Loucy (cell line): ENCODE measurements around the gene PALB2.

Experiments used
- H2AFZ ChIP-seq: fragments of 200-600 bp; sonication (generic); 2 replicates; pipeline ENCODE4 v1.6.0; 2016; ENCODE audit warnings: antibody characterized with exemption, mild to moderate bottlenecking, low read length, moderate library complexity
- H3F3A ChIP-seq: fragments of 200-600 bp; 2 replicates; pipeline ENCODE4 v1.6.0; 2016; ENCODE audit warnings: antibody characterized with exemption, low read depth, mild to moderate bottlenecking
- H3K27me3 ChIP-seq: fragments of 200-600 bp; sonication (generic); 2 replicates; pipeline ENCODE4 v1.6.1; 2014; ENCODE audit warnings: low read length, mild to moderate bottlenecking; ENCODE audit not compliant: insufficient read depth, poor library complexity, severe bottlenecking
- H3K36me3 ChIP-seq: fragments of 200-600 bp; sonication (generic); 2 replicates; pipeline ENCODE4 v1.6.1; 2016; ENCODE audit warnings: low read length; ENCODE audit not compliant: insufficient read depth
- H3K4me1 ChIP-seq: fragments of 200-600 bp; sonication (generic); 2 replicates; pipeline ENCODE4 v1.5.1; 2014; ENCODE audit warnings: low read length, mild to moderate bottlenecking; ENCODE audit not compliant: insufficient read depth, poor library complexity, severe bottlenecking
- H3K4me2 ChIP-seq: fragments of 200-600 bp; sonication (generic); 2 replicates; pipeline ENCODE4 v1.6.0; 2014; ENCODE audit warnings: antibody characterized with exemption, low read length, low read depth, mild to moderate bottlenecking; ENCODE audit not compliant: poor library complexity, severe bottlenecking
- H3K4me3 ChIP-seq: fragments of 200-600 bp; sonication (generic); 2 replicates; pipeline ENCODE4 v1.5.1; 2014; ENCODE audit warnings: low read length, mild to moderate bottlenecking, mixed read lengths; ENCODE audit not compliant: poor library complexity, severe bottlenecking
- H3K79me2 ChIP-seq: fragments of 200-600 bp; sonication (generic); 2 replicates; pipeline ENCODE4 v1.6.1; 2014; ENCODE audit warnings: low read length; ENCODE audit not compliant: insufficient read depth
- H3K9ac ChIP-seq: fragments of 200-600 bp; sonication (generic); 2 replicates; pipeline ENCODE4 v1.6.0; 2014; ENCODE audit warnings: mild to moderate bottlenecking, low read depth, low read length, moderate library complexity; ENCODE audit not compliant: poor library complexity, severe bottlenecking
- H3K9me2 ChIP-seq: fragments of 200-600 bp; sonication (generic); replicated peaks from 2 replicates; pipeline ENCODE4 v1.6.1; 2016; ENCODE audit warnings: low read depth, low read length, mixed read lengths
- H3K9me3 ChIP-seq: fragments of 200-600 bp; sonication (generic); 2 replicates; pipeline ENCODE4 v1.6.1; 2014; ENCODE audit warnings: mild to moderate bottlenecking, antibody characterized with exemption, low read length, low read depth; ENCODE audit not compliant: insufficient read depth
- H4K20me1 ChIP-seq: fragments of 200-600 bp; sonication (generic); 2 replicates; pipeline ENCODE4 v1.6.0; 2014; ENCODE audit warnings: antibody characterized with exemption, low read length, mild to moderate bottlenecking; ENCODE audit not compliant: insufficient read depth, poor library complexity, severe bottlenecking
- CTCF ChIP-seq: fragments of 200-600 bp; sonication (generic); conservative IDR thresholded peaks from 2 replicates; pipeline ENCODE4 v1.5.1; 2014; ENCODE audit warnings: mild to moderate bottlenecking, antibody characterized with exemption, low read length
- EZH2phosphoT487 ChIP-seq: fragments of 200-600 bp; IDR thresholded peaks from 2 replicates; pipeline ENCODE4 v1.6.1; 2018; ENCODE audit warnings: antibody characterized with exemption, mild to moderate bottlenecking, moderate library complexity, borderline replicate concordance

PALB2 gene

GRCh38 chr16:23564575-23565363 is 76.3 kb downstream of the PALB2 start:
- no peak overlapping the region for H3K4me2 ChIP-seq
- H2AFZ ChIP-seq = no peak overlapping the region
- peaks cover 9% of the 10 kb centered on the region for H4K20me1 ChIP-seq
- no peaks in the 10 kb centered on the region for H3K27me3 ChIP-seq
- H3K36me3 ChIP-seq = peaks cover 69% of the 10 kb centered on the region; the same call in 1 of the 2 replicates
- no peak overlapping the region for H3K9ac ChIP-seq
- H3K9me2 ChIP-seq = no peaks in the 10 kb centered on the region
- H3K4me3 ChIP-seq = no peak overlapping the region
- H3K4me1 ChIP-seq = peaks cover 18% of the 10 kb centered on the region
- no peak for TF ChIP-seq EZH2phosphoT487
- no peaks in the 10 kb centered on the region for H3K9me3 ChIP-seq
- H3K79me2 ChIP-seq = peaks cover 24% of the 10 kb centered on the region
- H3F3A ChIP-seq = no peaks in the 10 kb centered on the region

- no peaks in the 10 kb centered on the region for H3K9me3 ChIP-seq
- no peaks in the 10 kb centered on the region for H3F3A ChIP-seq
- H3K9ac ChIP-seq = no peak overlapping the region
- peaks cover 28% of the 10 kb centered on the region for H3K4me1 ChIP-seq
- H3K36me3 ChIP-seq = peaks cover 61% of the 10 kb centered on the region; the same call in 1 of the 2 replicates
- no peak overlapping the region for H3K4me3 ChIP-seq
- no peaks in the 10 kb centered on the region for H3K9me2 ChIP-seq
- H2AFZ ChIP-seq = no peak overlapping the region
- H3K79me2 ChIP-seq = peaks cover 40% of the 10 kb centered on the region
- peaks cover 20% of the 10 kb centered on the region for H4K20me1 ChIP-seq
- no peaks in the 10 kb centered on the region for H3K27me3 ChIP-seq
- TF ChIP-seq CTCF = no peak
- TF ChIP-seq EZH2phosphoT487 = no peak
- no peak overlapping the region for H3K4me2 ChIP-seq
Measured at GRCh38 chr16:23563186-23563585, 77.9 kb downstream of the PALB2 start.

GRCh38 chr16:23562505-23562904 is 78.6 kb downstream of the PALB2 start:
- Histone ChIP-seq H3K9me3 (no peaks in the 10 kb centered on the region), H3K4me1 (peaks cover 28% of the 10 kb centered on the region), H4K20me1 (peaks cover 24% of the 10 kb centered on the region), H3K4me2 (no peak overlapping the region), H3K79me2 (peaks cover 45% of the 10 kb centered on the region), H2AFZ (no peak overlapping the region), H3K36me3 (peaks cover 57% of the 10 kb centered on the region; the same call in 1 of the 2 replicates), H3K4me3 (no peak overlapping the region), H3K27me3 (no peaks in the 10 kb centered on the region), H3K9me2 (no peaks in the 10 kb centered on the region), H3K9ac (no peak overlapping the region), H3F3A (no peaks in the 10 kb centered on the region)
- TF ChIP-seq EZH2phosphoT487 = no peak
- no peak for TF ChIP-seq CTCF
